Activated naive CD4-positive, alpha-beta T cell treated with anti-CD3 and anti-CD28 coated beads, Interleukin-2, amount 10 ng/mL, durations not matched to agents 7 days and 5 days (primary cell): ENCODE measurements around the gene OR51D1.

ENCODE experiments used
- CTCF ChIA-PET: fragments of 350-600 bp; sonication (Branson Sonifier 250); formaldehyde crosslinking; loops from one replicate; lab custom pipeline; 2021; ENCODE audit warnings: antibody characterized with exemption; lab: Charles Lee
- DNase-seq: peaks from one replicate; pipeline ENCODE4 v3.0.0-alpha.2; 2020
- H3K27ac Mint-ChIP-seq: one replicate; pipeline ENCODE4 v1.8.0; 2021; ENCODE audit warnings: mild to moderate bottlenecking, moderate library complexity, mixed read lengths
- H3K27me3 Mint-ChIP-seq: one replicate; pipeline ENCODE4 v1.8.0; 2021; ENCODE audit warnings: mild to moderate bottlenecking, mixed read lengths
- H3K36me3 Mint-ChIP-seq: one replicate; pipeline ENCODE4 v1.8.0; 2021; ENCODE audit warnings: mixed read lengths
- H3K4me1 Mint-ChIP-seq: one replicate; pipeline ENCODE4 v1.8.0; 2021; ENCODE audit warnings: mixed read lengths
- H3K4me3 Mint-ChIP-seq: one replicate; pipeline ENCODE4 v1.8.0; 2021; ENCODE audit warnings: mild to moderate bottlenecking, moderate library complexity, mixed read lengths
- H3K9me3 Mint-ChIP-seq: one replicate; pipeline ENCODE4 v1.8.0; 2021; ENCODE audit warnings: mixed read lengths

The OR51D1 gene

GRCh38 chr11:4664786-4665185 is 27.5 kb downstream of the OR51D1 start:
- Mint-ChIP-seq H3K36me3 (no peaks in the 10 kb centered on the region), H3K27ac (no peak overlapping the region), H3K4me1 (no peaks in the 10 kb centered on the region), H3K4me3 (no peak overlapping the region), H3K9me3 (no peaks in the 10 kb centered on the region), H3K27me3 (peaks cover 3% of the 10 kb centered on the region)
- CTCF ChIA-PET, result interaction anchor here (0.7 kb wide), 1 partner anchor 783 kb away, joined by 3 read pairs; no protein-coding TSS in a partner anchor
- DNase-seq, result no peak

DNA sequence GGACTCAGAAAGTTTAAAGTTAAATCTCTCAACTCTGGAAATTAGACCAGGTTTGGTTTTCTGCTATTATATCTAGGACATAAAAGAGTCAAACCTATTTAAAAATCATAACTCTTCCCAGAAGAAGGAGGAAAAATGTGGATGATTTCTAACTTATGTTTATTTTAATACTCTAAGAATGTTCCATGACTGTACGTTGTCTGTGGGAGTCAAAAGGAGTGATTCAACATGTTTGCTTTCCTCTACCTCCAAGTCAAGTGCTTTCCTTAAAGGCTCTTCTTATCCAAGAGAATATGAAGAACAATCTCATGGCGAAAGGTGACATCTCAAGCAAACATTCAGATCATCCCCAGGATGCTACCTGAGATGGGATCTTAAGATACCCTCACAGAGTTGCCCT is 28.1 kb downstream of the OR51D1 start:
- Mint-ChIP-seq H3K9me3 (no peaks in the 10 kb centered on the region), H3K4me3 (no peak overlapping the region)
- CTCF ChIA-PET, result no interaction called here

GRCh38 chr11:4671741-4672140 is 34.5 kb downstream of the OR51D1 start:
- H3K27ac Mint-ChIP-seq, result no peak overlapping the region
- CTCF ChIA-PET, result no interaction called here

More for the DNA sequence above, 28.1 kb downstream of the OR51D1 start:
- no peak overlapping the region for H3K27ac Mint-ChIP-seq
- DNase-seq, result no peak
- H3K27me3 Mint-ChIP-seq, result peaks cover 3% of the 10 kb centered on the region
- no peaks in the 10 kb centered on the region for H3K4me1 Mint-ChIP-seq
- H3K36me3 Mint-ChIP-seq, result no peaks in the 10 kb centered on the region

DNA sequence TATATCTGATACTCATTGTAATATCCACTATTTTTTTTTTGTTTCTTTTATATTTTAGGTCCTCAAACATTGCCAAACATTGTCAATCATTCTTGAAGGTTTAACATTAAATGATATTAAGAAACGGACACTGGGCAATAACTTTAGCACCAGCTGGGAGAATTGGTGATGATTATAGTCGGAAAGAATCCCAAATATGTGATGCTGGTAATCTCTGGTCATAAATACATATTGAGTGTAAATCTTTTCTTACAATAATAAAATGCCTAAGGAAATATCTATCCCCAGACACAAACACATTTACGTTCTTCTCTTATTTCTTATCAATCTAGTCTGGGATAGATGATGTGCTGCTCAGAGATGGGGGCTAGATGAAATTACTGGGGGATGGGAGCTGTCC is 35.2 kb downstream of the OR51D1 start:
- DNase-seq, result no peak
- CTCF ChIA-PET, result no interaction called here
- H3K27me3 Mint-ChIP-seq, result no peaks in the 10 kb centered on the region
- H3K4me1 Mint-ChIP-seq, result no peaks in the 10 kb centered on the region
- H3K36me3 Mint-ChIP-seq, result no peaks in the 10 kb centered on the region
- H3K4me3 Mint-ChIP-seq, result no peak overlapping the region
- H3K9me3 Mint-ChIP-seq, result no peaks in the 10 kb centered on the region
- H3K27ac Mint-ChIP-seq, result no peak overlapping the region

More at GRCh38 chr11:4671741-4672140, 34.5 kb downstream of the OR51D1 start:
- no peaks in the 10 kb centered on the region for H3K4me1 Mint-ChIP-seq
- no peak overlapping the region for H3K4me3 Mint-ChIP-seq
- no peak for DNase-seq
- H3K36me3 Mint-ChIP-seq, result no peaks in the 10 kb centered on the region
- H3K9me3 Mint-ChIP-seq, result no peaks in the 10 kb centered on the region
- no peaks in the 10 kb centered on the region for H3K27me3 Mint-ChIP-seq

DNA sequence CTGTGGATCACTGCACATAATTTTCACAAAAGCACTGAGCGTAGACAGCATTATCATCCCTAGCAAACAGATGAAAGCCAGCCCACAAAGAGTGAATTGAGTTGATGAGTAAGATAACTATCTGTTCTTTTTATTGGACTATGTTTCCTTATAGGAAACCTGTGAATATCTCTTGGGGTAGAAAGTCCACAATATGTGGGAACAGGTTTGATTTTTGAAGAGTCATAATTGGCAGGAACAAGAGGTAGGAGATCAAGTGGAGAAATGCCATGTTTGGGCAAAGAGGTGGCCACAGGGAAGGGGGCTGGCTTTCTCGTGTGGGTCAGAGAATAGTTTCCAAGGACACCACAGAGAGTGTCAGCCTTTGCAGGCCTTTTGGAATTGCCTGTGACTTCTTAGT is 36.5 kb downstream of the OR51D1 start:
- H3K4me1 Mint-ChIP-seq, result no peaks in the 10 kb centered on the region

GRCh38 chr11:4677948-4678347 is 40.7 kb downstream of the OR51D1 start:
- Mint-ChIP-seq H3K27ac (no peak overlapping the region), H3K9me3 (no peaks in the 10 kb centered on the region), H3K4me3 (no peak overlapping the region), H3K27me3 (no peaks in the 10 kb centered on the region), H3K4me1 (no peaks in the 10 kb centered on the region), H3K36me3 (no peaks in the 10 kb centered on the region)
- CTCF ChIA-PET, result no interaction called here
- no peak for DNase-seq

More for the DNA sequence above, 36.5 kb downstream of the OR51D1 start:
- DNase-seq, result no peak
- Mint-ChIP-seq H3K9me3 (no peaks in the 10 kb centered on the region), H3K27me3 (no peaks in the 10 kb centered on the region), H3K4me3 (no peak overlapping the region), H3K27ac (no peak overlapping the region), H3K36me3 (no peaks in the 10 kb centered on the region)
- CTCF ChIA-PET, result no interaction called here

DNA sequence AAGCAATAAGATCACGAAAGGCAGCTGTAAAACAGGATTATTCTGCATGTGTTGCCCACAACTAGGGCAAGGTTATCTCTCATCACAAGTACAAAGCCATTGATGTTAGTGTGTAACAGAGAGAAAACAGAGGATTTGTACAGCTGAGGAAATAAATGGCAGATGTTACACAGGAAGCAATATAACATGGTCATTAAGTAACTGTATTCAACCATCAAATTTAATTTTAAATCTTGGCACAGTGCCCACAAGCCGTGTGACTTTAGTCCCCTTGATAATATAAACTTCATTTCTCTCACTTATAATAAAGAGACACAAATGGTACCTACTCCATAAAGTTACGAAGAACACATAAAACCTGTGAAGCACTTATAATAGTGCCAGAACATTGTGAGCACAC is 43.1 kb downstream of the OR51D1 start:
- no peak overlapping the region for H3K27ac Mint-ChIP-seq
- CTCF ChIA-PET, result no interaction called here
- H3K4me1 Mint-ChIP-seq, result no peaks in the 10 kb centered on the region

DNA sequence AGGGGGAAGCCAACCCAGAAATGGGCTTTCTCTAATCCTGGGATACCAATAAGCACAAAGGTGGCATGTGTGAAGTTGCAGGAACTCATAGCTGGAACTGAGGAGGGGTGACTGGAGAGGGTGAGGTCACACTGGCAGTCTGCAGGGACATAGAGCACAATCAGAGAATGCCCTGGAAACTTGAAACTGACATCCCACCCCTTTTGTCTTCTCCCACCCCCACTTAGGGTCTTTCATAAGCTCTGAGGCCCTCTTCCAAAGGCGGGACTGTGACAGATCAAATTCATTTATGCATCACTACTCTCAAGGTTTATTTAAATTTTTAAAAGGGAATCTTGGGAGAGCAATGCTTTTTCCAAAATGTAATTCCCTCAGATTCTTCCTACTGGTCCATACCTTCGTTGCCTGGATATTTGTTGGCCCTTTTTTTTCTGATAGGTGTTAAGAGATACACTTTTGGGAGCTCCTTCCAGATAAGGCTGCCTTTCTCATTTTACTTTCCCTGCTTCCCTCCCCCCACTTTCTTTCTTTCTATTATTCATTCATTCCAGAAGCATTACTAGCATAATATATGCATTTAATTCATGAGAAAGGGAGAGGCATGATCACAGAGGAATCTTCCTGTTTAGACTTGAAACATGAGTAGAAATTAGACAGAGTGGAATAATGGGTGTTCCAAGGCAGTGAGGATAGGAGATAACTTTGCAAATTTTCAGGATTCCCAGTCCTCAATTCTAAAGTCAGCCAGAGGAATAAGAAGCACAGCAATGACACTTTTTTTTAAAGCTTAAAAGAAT is 45.5 kb downstream of the OR51D1 start:
- no peak overlapping the region for H3K4me3 Mint-ChIP-seq
- no peak overlapping the region for H3K27ac Mint-ChIP-seq
- DNase-seq, result no peak
- no peaks in the 10 kb centered on the region for H3K36me3 Mint-ChIP-seq
- CTCF ChIA-PET, result no interaction called here
- no peaks in the 10 kb centered on the region for H3K9me3 Mint-ChIP-seq
- H3K27me3 Mint-ChIP-seq, result no peaks in the 10 kb centered on the region
- no peaks in the 10 kb centered on the region for H3K4me1 Mint-ChIP-seq

More for the DNA sequence above, 43.1 kb downstream of the OR51D1 start:
- Mint-ChIP-seq H3K36me3 (no peaks in the 10 kb centered on the region), H3K27me3 (no peaks in the 10 kb centered on the region), H3K9me3 (no peaks in the 10 kb centered on the region), H3K4me3 (no peak overlapping the region)
- no peak for DNase-seq

DNA sequence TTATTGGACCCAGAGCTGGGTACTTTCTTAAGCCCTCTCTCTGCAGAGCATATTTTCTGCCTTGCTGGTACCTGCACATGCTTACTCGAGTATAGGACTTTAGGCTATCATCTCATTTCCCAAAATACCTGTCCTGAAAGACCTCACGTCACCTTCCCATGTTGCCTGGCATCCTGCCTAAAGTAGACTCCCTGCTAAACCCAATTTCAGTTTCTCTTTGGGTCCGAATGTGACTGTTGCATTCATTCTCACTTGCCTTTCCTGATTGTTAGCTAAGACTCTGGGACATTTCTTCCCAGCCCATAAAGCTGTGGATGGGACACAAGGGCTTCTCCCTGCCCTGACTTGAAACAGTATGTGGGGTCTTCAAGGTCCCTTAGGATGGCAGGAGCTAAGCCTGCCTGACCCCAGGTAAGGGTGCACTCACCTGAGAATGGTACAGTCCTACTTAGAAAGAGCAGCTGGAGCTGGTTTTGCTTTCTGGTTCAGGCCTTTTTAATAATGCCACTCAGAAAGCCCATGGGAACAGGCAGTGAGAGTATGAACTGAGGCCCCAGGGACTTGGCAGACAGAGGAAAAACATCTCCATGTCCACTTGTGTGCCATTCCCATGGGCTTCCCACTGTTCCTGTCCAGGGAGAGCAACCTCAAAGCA is 47.5 kb downstream of the OR51D1 start:
- no peak overlapping the region for H3K4me3 Mint-ChIP-seq
- H3K4me1 Mint-ChIP-seq, result no peaks in the 10 kb centered on the region
- CTCF ChIA-PET, result no interaction called here
- DNase-seq, result no peak
- no peaks in the 10 kb centered on the region for H3K9me3 Mint-ChIP-seq
- no peaks in the 10 kb centered on the region for H3K36me3 Mint-ChIP-seq
- H3K27me3 Mint-ChIP-seq, result no peaks in the 10 kb centered on the region
- no peak overlapping the region for H3K27ac Mint-ChIP-seq
